HG03060 (cell line): ENCODE results near the gene UBR4.
"Not testable (repeated sequence)": the region's sequence is repeated elsewhere in the genome, so short reads cannot be mapped to it uniquely, and the experiment has no call there.

Experiments
- ATAC-seq: cut with Tn5 transposase; IDR thresholded peaks from one replicate; pipeline ENCODE4 v1.9.1; 2021; ENCODE audit warnings: low read depth, moderate number of reproducible peaks; ENCODE audit not compliant: unreplicated experiment

UBR4 gene

GRCh38 chr1:19220991-19221390, 10.9 kb upstream of the UBR4 start:
- no peak for ATAC-seq

- ATAC-seq = no peak
Measured at GRCh38 chr1:19220080-19220846, 10.2 kb upstream of the UBR4 start.

- no peak for ATAC-seq
Measured at GRCh38 chr1:19219451-19219850, 9.4 kb upstream of the UBR4 start.

DNA sequence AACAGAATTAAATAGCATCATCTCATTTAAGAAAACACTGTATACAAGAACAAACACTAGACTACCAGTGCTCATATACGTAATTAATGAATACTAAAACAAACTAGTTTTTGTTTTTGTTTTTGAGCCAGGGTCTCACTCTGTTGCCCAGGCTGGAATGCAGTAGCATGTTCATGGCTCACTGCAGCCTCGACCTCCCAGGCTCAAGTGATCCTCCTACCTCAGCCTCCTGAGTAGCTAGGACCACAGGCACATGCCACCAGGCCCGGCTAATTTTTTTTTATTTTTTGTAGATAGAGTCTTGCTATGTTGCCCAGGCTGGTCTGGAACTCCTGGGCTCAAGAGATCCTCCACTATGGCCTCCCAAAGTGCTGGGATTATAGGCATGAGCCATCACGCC, 6.5 kb upstream of the UBR4 start:
- not testable (repeated sequence) for ATAC-seq

DNA sequence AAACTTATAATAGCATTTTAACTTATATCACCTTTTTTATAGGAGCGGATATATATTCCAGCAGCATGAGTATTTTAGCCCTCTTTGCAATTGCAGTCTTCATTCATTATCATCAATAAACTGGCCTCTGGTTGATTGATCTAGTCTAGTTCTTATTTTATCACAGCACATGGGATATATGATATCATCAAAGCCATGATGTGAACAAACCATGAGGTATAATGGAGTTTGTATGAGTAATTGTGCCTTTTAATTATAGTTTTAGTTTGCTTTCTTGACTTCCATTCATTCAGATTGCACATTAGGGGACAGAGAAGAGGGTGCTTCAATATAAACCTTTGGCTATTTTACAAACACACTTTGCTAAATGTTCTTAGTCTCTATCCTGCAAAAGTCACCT, 3.5 kb upstream of the UBR4 start:
- ATAC-seq = no peak

- ATAC-seq = no peak
Measured at GRCh38 chr1:19212167-19212566, 2.1 kb upstream of the UBR4 start.

- ATAC-seq = no peak
Measured at GRCh38 chr1:19210772-19211549, 895 bp upstream of the UBR4 start.

DNA sequence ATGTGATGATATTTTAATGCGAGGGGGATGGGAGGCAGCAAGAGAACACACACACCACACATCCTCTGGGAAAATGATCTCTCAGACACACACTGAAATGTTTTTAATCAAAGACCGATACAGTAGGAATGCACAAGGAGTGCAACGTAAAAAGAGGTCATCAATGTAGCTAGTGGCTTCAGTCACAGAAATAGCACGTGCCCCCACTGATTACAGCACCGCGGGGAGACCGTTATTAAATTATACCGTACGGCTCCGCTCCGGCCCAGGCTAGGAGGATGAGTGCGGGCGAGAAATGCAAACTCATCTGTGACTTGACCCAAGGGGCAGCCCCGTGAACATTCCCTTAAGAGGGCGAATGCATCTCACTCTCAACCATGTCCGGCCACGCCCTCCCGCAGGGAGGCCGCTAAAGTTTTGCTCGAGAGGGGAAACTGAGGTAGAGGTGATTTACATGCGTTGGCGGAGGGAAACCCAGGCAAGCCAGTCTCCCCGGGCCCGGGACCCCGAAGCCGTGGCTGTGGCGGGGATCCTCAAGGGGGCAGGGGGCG, 552 bp downstream of the UBR4 start:
- ATAC-seq = peak; percentile 23

DNA sequence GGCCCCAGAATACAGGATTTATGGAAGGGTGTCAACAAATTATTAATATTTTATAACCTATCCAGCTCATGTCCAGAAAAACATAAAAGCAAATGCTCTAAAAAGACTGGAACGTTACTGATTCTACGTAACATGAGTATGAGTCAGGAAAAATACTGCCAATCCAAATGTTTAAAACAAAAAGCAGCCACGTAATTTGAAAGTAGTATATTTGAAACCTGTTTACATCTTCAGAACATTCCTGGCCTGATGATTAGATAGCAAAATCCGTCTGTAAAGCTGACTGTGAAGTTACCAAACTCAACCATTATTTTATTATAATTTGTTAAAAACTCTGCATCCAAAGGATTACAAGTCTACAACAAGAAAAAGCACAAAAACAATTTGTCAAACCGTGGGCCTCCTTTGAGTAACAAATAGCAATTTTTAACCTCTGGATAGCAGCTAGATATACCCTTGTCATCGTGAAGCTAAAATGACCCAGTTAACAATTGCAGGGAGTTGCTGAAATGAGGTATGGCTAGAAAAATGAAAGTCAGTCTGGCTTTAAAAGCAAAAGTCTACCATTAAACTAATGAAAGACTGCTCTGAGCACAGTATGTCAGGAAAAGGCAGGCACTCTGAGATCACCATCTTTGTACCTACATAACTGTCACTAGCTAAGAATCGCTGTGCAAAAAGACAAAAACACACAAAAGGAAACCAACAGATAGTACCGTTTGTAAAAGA, 1.2 kb downstream of the UBR4 start:
- no peak for ATAC-seq

DNA sequence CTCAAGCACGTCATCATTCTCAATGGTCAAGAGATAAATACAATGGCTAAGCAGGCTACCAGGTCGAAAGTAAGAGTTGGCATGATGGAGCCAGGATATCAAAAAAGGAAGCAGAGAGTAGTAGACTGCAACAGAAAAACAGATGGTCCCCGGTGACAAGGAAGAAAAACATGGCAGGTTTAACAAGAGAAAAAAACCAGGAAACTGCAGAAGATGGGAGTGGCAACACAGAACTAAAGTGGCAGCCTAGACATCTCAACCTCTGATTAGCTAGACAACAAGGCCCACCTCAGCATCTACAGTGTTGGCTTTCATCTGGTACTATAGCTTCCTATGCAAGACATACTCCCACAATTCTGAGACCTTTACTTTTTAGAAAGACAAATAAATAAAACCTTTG, 3.1 kb downstream of the UBR4 start:
- no peak for ATAC-seq

DNA sequence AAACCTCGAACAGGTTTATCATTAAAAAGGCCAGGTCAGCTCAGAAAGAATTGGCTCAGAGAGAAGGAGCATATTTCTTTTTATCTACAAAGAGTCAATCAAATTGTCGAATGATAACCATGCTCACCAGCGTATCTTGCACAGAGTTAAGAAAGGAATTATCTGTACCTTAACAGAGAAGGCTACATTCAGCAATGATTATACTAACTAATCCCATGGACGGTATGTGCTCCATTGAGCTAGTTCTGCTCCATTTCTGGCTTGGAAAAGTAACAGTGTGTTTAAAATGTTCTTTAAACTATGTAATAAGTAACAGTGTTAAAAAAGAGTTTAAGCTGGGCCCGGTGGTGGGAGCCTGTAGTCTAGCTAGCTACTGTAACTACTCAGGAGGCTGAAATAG, 4.2 kb downstream of the UBR4 start:
- no peak for ATAC-seq

- ATAC-seq = no peak
Measured at GRCh38 chr1:19205403-19205802, 4.7 kb downstream of the UBR4 start.

DNA sequence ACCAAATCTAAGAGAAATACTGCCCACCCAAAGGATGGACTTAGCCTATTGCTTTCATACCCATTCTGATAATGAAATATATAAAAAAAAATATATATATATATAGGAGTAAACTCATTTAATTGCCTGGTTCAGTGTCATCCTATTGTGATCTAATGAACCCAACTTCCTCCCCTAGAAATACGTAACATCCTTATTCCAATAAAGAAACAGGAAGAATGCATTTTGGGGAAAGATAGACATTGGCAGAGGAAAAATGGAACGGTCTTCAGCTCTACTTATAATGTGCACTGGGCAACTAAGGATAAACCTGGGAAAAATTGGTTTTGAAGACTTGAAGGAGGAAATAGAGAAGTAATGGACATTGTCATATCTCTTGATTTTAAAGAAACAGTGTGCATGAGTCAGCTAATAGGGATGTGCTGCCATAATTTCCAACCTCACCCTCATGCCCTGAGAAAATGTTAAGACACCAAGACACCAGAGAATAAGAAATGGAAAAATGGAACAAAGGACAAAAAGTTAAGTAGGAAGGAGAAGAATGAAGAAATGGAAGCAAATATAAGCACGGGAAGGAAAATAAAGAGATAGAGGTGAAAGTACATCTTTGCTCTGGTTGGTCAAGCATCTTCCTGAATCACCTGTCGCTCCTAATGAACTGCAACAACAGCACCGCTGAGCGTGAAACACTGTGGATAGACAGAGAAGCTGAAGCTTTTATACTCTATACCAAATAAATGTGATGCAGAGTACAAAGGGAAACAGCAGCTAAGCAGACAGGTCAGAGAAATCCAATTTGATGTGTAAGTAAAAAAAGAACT, 5.4 kb downstream of the UBR4 start:
- ATAC-seq = no peak

DNA sequence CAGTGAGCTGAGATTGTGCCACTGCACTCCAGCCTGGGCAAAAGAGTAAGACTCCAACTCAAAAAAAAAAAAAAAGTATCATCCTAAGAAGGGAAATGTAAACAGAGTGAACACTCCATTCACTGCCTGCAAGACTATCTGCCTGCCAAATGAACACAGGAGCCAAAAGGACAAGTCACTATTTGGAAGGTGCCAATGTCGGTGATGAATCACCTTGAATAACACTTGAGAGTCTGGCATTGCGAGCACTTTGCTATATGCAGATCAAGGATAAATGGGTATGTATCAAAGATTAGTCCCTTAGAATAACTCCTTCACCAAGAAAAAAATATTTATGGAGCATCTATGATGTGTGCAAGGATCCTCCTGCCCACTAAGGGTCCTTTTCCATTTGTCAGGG, 6.6 kb downstream of the UBR4 start:
- ATAC-seq = no peak

DNA sequence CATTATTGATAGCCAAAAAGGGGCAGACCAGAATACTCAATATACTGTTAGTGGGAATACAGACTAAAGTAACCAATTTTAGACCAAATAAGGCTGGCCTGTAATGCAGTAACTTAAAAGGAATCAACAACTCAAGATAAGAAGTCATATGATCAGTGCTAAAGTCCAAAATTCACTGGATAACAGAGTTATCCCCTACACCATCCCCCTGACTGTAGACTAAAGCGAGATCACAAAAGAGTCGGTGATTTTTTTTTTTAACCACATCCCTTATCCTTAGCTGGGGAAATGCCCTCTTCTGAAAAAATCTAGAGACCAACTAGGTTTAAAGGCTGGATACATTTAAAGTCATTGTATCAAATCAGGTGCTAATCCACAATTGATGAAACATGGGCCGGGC, 7.7 kb downstream of the UBR4 start:
- ATAC-seq = no peak

- ATAC-seq = no peak
Measured at GRCh38 chr1:19199969-19200604, 10.0 kb downstream of the UBR4 start.

DNA sequence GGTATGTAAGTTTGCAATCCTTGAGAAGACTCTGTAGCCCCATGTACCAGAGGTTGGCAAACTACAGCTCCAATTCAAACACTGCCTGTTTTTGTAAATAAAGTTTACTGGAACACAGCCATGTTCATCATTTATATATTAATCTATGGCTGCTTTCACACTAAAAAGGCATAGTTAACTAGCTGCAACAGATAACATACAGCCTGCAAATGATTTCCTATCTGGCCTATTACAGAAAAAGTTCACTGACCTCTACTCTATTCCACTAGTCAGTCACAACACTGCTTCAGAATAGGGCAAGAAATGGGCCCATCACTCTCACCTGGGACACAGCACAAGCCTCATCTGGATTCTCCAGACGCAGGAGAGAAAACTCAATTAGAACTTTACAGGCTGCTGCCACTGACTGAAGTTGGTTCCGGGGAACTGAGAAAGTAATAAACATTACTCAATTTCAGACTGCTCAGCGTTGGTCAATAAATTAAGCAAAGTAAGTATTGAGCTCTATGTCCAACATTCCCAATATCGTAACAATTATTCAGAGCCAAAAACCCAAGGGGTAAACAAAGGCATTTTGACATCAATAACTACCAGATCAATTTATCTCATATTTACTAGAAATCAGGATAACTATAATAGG, 10.6 kb downstream of the UBR4 start:
- ATAC-seq = no peak

GRCh38 chr1:19198820-19199219, 11.2 kb downstream of the UBR4 start:
- ATAC-seq = no peak

DNA sequence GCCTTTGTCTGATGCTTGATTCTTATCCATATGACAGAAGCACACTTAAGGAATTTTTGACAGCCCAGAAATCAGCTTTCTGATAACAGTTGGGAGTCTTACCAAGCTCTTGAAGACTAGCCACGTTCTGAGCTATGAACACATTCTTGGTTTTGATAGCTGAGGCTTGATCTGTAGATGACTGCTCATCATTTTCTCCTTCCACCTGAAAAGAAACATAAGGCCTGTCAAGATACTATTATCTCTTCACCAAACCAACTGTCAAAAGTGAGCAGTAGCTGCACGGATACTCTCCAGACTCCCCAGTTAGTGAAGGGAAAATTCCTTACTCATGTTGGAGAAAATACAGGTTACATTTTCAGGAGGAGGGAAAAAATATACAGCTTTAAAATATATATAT, 12.2 kb downstream of the UBR4 start:
- ATAC-seq = no peak
